ENCODE data around the gene MCRIP2.

DNA sequence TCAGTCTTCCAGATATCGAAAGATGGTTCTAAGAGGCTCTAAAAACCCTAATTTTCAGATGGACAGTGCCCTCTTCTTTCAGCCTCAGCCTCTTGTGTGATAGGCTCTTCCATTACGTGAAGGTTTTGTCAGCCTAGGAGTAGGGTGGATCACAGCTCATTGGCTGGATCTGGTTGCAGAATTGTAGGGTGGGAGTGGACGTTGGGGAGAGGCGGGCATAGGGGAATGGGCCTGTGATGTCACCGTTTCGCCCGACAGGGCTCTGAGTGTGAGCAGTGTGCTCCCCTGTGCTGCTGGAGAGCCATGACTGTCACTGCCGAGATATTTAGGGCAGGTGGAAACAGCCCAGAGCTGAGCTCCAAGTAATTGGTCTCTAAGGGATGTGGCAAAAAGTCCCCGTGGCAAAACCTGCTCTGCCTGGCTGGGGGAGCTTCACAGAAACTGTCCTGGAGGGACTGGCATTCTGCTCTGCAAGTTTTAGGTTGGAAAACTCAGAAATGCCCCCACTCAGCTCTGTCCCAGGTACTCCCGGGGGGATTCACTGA is 17.0 kb upstream of the MCRIP2 start:
- TF ChIP-seq POLR2A (IDR thresholded peaks at IDR 0.05; ENCODE audit: low read depth, low read length) (no peak), POLR2AphosphoS5 (IDR thresholded peaks at IDR 0.05; ENCODE audit: low read depth, low read length) (no peak)
